ENCODE results near the gene KCTD16. TPM values are rescaled to one million over a fixed set of nuclear protein-coding genes. Genes with fewer than 3 reads are reported as not detected.

Gene KCTD16
- total RNA-seq (2022) (0.14 TPM in 1 of 2 replicates, not detected in the other), Bru-seq, nascent RNA (percentile 12 among the genes with signal in this experiment), BruChase-seq, experiment 1, labeled RNA remaining after a 6-hour chase (percentile 15 among the genes with signal in this experiment), BruChase-seq, experiment 2, labeled RNA remaining after a 2-hour chase (percentile 17 among the genes with signal in this experiment)
- long read RNA-seq: 0 reads

DNA sequence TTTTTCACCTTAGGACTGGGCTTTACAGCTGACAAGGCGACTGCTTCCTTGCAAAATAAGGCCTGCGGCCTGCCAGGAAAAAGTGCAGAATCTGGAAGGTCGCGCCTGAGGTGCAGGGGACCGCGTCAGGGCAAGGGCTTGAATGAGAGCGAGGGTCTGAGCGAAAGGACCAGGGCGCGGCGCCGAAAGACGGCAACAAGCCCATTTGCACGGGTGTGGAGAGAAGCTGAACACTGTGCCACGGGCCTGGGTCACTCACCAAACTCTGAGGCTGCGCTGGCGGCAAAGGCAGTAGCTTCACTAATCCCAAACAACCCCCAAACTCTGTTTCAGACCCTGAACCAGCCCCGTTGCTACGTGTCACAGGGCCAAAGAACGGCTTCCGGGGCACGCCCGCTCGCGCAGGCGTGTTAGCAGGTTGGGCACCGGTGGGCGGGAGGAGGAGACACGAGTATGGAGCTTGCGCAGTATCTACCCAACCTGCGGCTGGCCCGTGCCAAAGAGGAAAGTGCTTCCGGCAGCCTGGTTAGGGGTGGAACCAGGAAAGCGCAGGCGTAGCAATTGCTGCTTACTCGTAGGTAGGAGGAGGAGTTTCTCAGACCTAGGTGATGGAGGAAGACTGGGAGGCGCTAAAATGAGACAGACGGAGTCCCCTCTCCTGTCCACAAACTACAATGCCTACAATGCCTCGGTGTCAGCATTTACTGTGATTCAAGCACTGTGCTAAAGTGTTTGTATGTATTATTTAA, at the start of gene KCTD16, which contains the start of gene YIPF5:
TSS of gene KCTD16 (plus strand) at position 598 of the 749 bp plus-strand sequence.
TSS of gene YIPF5 (minus strand) at position 384 of the 749 bp plus-strand sequence. CDS start 704 bp downstream, outside the sequence.
- Mint-ChIP-seq H3K9me3 (ENCODE audit: low read depth, unreplicated experiment) (no peaks in the 10 kb centered on the region), H3K27ac (ENCODE audit: unreplicated experiment) (peak within 1 kb of the TSS; percentile 85), H3K4me3 (ENCODE audit: low read depth, unreplicated experiment) (peak within 1 kb of the TSS; percentile 87), H3K36me3 (ENCODE audit: insufficient read depth, unreplicated experiment) (peaks cover 15% of the 10 kb centered on the region), H3K27me3 (ENCODE audit: unreplicated experiment) (no peaks in the 10 kb centered on the region), H3K4me1 (ENCODE audit: low read depth, unreplicated experiment) (peaks cover 20% of the 10 kb centered on the region)
- CTCF ChIA-PET: interaction anchor here (0.9 to 1.7 kb wide), 6 partner anchors 9 to 1718 kb away, joined by 3 to 7 read pairs (median 4); no protein-coding TSS in a partner anchor
- DNase-seq: peak; percentile 97
- intact Hi-C loops (cut with micrococcal nuclease; ENCODE audit: unreplicated experiment): loop anchor here (1.0 kb wide), 1 partner anchor 1812 kb away; no protein-coding TSS in a partner anchor
- TF ChIP-seq, protein P1, sequence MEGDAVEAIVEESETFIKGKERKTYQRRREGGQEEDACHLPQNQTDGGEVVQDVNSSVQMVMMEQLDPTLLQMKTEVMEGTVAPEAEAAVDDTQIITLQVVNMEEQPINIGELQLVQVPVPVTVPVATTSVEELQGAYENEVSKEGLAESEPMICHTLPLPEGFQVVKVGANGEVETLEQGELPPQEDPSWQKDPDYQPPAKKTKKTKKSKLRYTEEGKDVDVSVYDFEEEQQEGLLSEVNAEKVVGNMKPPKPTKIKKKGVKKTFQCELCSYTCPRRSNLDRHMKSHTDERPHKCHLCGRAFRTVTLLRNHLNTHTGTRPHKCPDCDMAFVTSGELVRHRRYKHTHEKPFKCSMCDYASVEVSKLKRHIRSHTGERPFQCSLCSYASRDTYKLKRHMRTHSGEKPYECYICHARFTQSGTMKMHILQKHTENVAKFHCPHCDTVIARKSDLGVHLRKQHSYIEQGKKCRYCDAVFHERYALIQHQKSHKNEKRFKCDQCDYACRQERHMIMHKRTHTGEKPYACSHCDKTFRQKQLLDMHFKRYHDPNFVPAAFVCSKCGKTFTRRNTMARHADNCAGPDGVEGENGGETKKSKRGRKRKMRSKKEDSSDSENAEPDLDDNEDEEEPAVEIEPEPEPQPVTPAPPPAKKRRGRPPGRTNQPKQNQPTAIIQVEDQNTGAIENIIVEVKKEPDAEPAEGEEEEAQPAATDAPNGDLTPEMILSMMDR (IDR thresholded peaks at IDR 0.05; ENCODE audit: unreplicated experiment): no peak
- no TSS peak for BruUV-seq (replicated peaks)

DNA sequence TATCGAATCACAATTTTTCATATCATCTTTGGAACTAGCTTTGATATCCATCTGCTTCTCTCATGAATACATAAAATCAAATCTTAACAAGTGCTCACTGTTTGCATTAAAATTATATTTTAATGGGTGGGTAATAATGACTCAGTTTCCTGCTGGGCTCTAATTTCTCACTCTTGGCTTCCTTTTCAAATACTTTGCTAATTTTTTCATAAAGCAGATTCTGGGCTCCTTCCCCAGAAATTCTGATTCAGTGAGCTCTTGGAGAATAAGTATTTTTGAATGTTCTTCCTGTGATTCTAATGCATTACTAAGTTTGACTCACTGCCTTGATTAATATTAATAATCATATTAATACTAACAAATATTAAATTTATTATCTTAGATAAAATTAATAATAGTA, 49.1 kb upstream of the KCTD16 start:
- intact Hi-C loops (cut with micrococcal nuclease; ENCODE audit: unreplicated experiment): no loop called here

DNA sequence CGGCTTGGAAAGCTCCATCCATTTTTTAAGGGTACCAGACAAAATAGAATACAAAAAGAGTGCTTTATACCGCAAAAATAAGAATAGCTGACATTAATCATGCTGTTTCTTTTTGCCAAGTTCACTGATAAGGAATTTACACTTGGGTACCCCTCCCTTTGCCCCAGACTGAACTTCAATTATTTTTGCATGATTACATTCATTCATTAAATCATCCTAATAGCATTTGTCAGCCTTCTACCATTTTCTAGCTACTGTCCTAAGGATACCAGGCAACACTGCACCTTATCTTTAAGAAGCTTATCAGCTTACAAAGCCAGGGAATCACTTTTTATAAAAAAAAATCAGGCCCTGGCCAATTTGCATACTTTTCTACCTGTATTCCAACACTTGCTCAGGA, 48.6 kb upstream of the KCTD16 start:
- H3K27ac Mint-ChIP-seq (ENCODE audit: unreplicated experiment): no peak overlapping the region
- no peaks in the 10 kb centered on the region for H3K9me3 Mint-ChIP-seq (ENCODE audit: low read depth, unreplicated experiment)
- BruUV-seq (replicated peaks): no TSS peak
- CTCF ChIA-PET: interaction anchor here (1.5 kb wide), 1 partner anchor 17 kb away, joined by 4 read pairs; no protein-coding TSS in a partner anchor
- no peaks in the 10 kb centered on the region for H3K4me1 Mint-ChIP-seq (ENCODE audit: low read depth, unreplicated experiment)
- no peak overlapping the region for H3K4me3 Mint-ChIP-seq (ENCODE audit: low read depth, unreplicated experiment)
- no peaks in the 10 kb centered on the region for H3K36me3 Mint-ChIP-seq (ENCODE audit: insufficient read depth, unreplicated experiment)
- no peaks in the 10 kb centered on the region for H3K27me3 Mint-ChIP-seq (ENCODE audit: unreplicated experiment)
- no peak for DNase-seq
- TF ChIP-seq, protein P1 (IDR thresholded peaks at IDR 0.05; ENCODE audit: unreplicated experiment): no peak
- intact Hi-C loops (cut with micrococcal nuclease; ENCODE audit: unreplicated experiment): no loop called here

More for the DNA sequence above, 49.1 kb upstream of the KCTD16 start:
- DNase-seq: no peak
- BruUV-seq (replicated peaks): no TSS peak
- CTCF ChIA-PET: interaction anchor here (1.5 kb wide), 1 partner anchor 17 kb away, joined by 4 read pairs; no protein-coding TSS in a partner anchor
- Mint-ChIP-seq H3K27ac (ENCODE audit: unreplicated experiment) (no peak overlapping the region), H3K4me3 (ENCODE audit: low read depth, unreplicated experiment) (no peak overlapping the region), H3K27me3 (ENCODE audit: unreplicated experiment) (no peaks in the 10 kb centered on the region), H3K9me3 (ENCODE audit: low read depth, unreplicated experiment) (no peaks in the 10 kb centered on the region), H3K36me3 (ENCODE audit: insufficient read depth, unreplicated experiment) (no peaks in the 10 kb centered on the region), H3K4me1 (ENCODE audit: low read depth, unreplicated experiment) (no peaks in the 10 kb centered on the region)
- TF ChIP-seq, protein P1 (IDR thresholded peaks at IDR 0.05; ENCODE audit: unreplicated experiment): no peak

DNA sequence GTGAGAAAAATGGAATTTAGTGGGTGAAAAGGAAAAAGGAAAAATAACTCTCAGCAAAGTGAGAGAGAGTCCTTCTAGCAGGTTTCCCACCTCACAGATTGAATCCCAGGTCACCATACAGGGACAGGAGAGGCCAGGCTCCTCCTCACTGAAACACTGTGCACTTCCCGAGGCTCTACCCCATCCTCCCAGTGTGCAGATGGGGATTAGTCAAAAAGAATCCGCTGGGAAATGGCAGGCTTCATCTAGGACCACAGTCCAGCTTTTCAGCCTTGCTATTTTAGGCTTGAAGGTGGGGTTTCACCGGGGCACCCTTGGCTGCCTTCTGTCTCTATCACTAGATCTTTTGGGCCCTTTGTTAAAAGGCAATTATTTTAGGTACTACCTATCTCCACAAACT, 48.0 kb upstream of the KCTD16 start:
- DNase-seq: no peak
- H3K9me3 Mint-ChIP-seq (ENCODE audit: low read depth, unreplicated experiment): no peaks in the 10 kb centered on the region
- H3K36me3 Mint-ChIP-seq (ENCODE audit: insufficient read depth, unreplicated experiment): no peaks in the 10 kb centered on the region
- BruUV-seq (replicated peaks): no TSS peak
- no peak overlapping the region for H3K4me3 Mint-ChIP-seq (ENCODE audit: low read depth, unreplicated experiment)
- no peak overlapping the region for H3K27ac Mint-ChIP-seq (ENCODE audit: unreplicated experiment)
- no peaks in the 10 kb centered on the region for H3K27me3 Mint-ChIP-seq (ENCODE audit: unreplicated experiment)
- TF ChIP-seq, protein P1 (IDR thresholded peaks at IDR 0.05; ENCODE audit: unreplicated experiment): no peak
- CTCF ChIA-PET: no interaction called here
- intact Hi-C loops (cut with micrococcal nuclease; ENCODE audit: unreplicated experiment): no loop called here
- H3K4me1 Mint-ChIP-seq (ENCODE audit: low read depth, unreplicated experiment): no peaks in the 10 kb centered on the region

Data from Calu3 (cell line).